Nephron (organoid): ENCODE results near the gene CFAP20DC.

Source experiments
- H3K27ac Mint-ChIP-seq, 3 experiments: 2 replicates each; pipeline ENCODE4 v1.8.0; 2020; ENCODE audit warnings: mixed read lengths in 3 of 3, mild to moderate bottlenecking in 2 of 3, moderate library complexity in 1 of 3
- H3K27me3 Mint-ChIP-seq: 2 replicates; pipeline ENCODE4 v1.8.0; 2021; ENCODE audit warnings: low read depth, mild to moderate bottlenecking, moderate library complexity, mixed read lengths
- H3K36me3 Mint-ChIP-seq: 2 replicates; pipeline ENCODE4 v1.8.0; 2020; ENCODE audit warnings: low read depth, mixed read lengths
- H3K4me1 Mint-ChIP-seq: 2 replicates; pipeline ENCODE4 v1.8.0; 2020; ENCODE audit warnings: mixed read lengths
- H3K4me3 Mint-ChIP-seq, 3 experiments: 2 replicates each; pipeline ENCODE4 v1.8.0; 2020; ENCODE audit warnings: mild to moderate bottlenecking in 3 of 3, mixed read lengths in 3 of 3, moderate library complexity in 2 of 3
- H3K9me3 Mint-ChIP-seq: 2 replicates; pipeline ENCODE4 v1.8.0; 2020; ENCODE audit warnings: mixed read lengths
- CTCF ChIP-seq, 3 experiments: fragments of 200-600 bp; sonication (generic); IDR thresholded peaks; one replicate each; pipeline ENCODE4 v1.5.0; 2021; ENCODE audit warnings: antibody characterized with exemption in 3 of 3; ENCODE audit not compliant: unreplicated experiment in 3 of 3

Gene CFAP20DC

GRCh38 chr3:58946875-58947274 is 103.0 kb downstream of the CFAP20DC start:
- H3K27me3 Mint-ChIP-seq, result no peaks in the 10 kb centered on the region
- no peaks in the 10 kb centered on the region for H3K36me3 Mint-ChIP-seq
- H3K4me1 Mint-ChIP-seq, result no peaks in the 10 kb centered on the region
- no peak for TF ChIP-seq CTCF (IDR thresholded peaks at IDR 0.05; ENCODE audit: unreplicated experiment in 3 of 3)
- H3K9me3 Mint-ChIP-seq, result peaks cover 6% of the 10 kb centered on the region
- no peak overlapping the region for H3K4me3 Mint-ChIP-seq
- H3K27ac Mint-ChIP-seq, result no peak overlapping the region

- no peak overlapping the region for H3K27ac Mint-ChIP-seq
- no peaks in the 10 kb centered on the region for H3K4me1 Mint-ChIP-seq
- no peak for TF ChIP-seq CTCF (IDR thresholded peaks at IDR 0.05; ENCODE audit: unreplicated experiment in 3 of 3)
- no peak overlapping the region for H3K4me3 Mint-ChIP-seq
- H3K36me3 Mint-ChIP-seq, result peaks cover 4% of the 10 kb centered on the region
- H3K9me3 Mint-ChIP-seq, result peaks cover 3% of the 10 kb centered on the region
- H3K27me3 Mint-ChIP-seq, result no peaks in the 10 kb centered on the region
Measured at GRCh38 chr3:58938057-58938456, 111.8 kb downstream of the CFAP20DC start.

GRCh38 chr3:58924578-58924977 is 125.2 kb downstream of the CFAP20DC start:
- Mint-ChIP-seq H3K27me3 (no peaks in the 10 kb centered on the region), H3K4me3 (no peak overlapping the region), H3K27ac (no peak overlapping the region), H3K36me3 (peaks cover 4% of the 10 kb centered on the region), H3K9me3 (peaks cover 8% of the 10 kb centered on the region), H3K4me1 (no peaks in the 10 kb centered on the region)
- TF ChIP-seq CTCF (IDR thresholded peaks at IDR 0.05; ENCODE audit: unreplicated experiment in 3 of 3), result no peak

DNA sequence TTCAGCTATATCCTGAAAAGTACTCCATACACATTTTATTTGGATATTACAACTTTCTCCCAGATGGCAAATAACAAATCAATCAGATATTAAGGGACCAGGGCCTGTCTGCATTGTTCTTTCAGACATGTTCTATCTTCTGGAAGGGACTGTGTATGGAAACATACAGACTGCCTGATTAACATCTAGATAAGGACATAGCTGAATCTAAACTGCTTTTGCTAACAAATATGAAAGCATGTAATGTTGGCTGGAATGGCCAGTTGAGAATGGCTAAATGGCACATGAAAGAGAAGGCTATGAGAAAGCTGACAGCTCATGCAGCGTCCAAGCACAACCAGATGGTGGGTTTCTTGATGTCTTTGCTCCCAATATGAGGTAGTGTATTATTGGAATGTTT is 149.4 kb downstream of the CFAP20DC start:
- no peaks in the 10 kb centered on the region for H3K36me3 Mint-ChIP-seq
- H3K4me1 Mint-ChIP-seq, result peaks cover 24% of the 10 kb centered on the region
- TF ChIP-seq CTCF (IDR thresholded peaks at IDR 0.05; ENCODE audit: unreplicated experiment in 3 of 3), result no peak
- no peak overlapping the region for H3K4me3 Mint-ChIP-seq
- H3K27me3 Mint-ChIP-seq, result no peaks in the 10 kb centered on the region
- peaks cover 24% of the 10 kb centered on the region for H3K9me3 Mint-ChIP-seq
- H3K27ac Mint-ChIP-seq, result peak overlapping the region; percentile 8 to 49 (median 46)

- peaks cover 25% of the 10 kb centered on the region for H3K9me3 Mint-ChIP-seq
- no peaks in the 10 kb centered on the region for H3K27me3 Mint-ChIP-seq
- H3K4me1 Mint-ChIP-seq, result peaks cover 24% of the 10 kb centered on the region
- no peaks in the 10 kb centered on the region for H3K36me3 Mint-ChIP-seq
- no peak for TF ChIP-seq CTCF (IDR thresholded peaks at IDR 0.05; ENCODE audit: unreplicated experiment in 3 of 3)
- no peak overlapping the region for H3K4me3 Mint-ChIP-seq
- H3K27ac Mint-ChIP-seq, result peak overlapping the region; percentile 8 to 49 (median 46)
Measured at GRCh38 chr3:58899953-58900298, 149.9 kb downstream of the CFAP20DC start.

GRCh38 chr3:58899159-58899952 is 150.5 kb downstream of the CFAP20DC start:
- Mint-ChIP-seq H3K36me3 (no peaks in the 10 kb centered on the region), H3K9me3 (peaks cover 25% of the 10 kb centered on the region), H3K27ac (peak overlapping the region; percentile 8 to 49 (median 46)), H3K4me3 (no peak overlapping the region), H3K4me1 (peaks cover 24% of the 10 kb centered on the region), H3K27me3 (no peaks in the 10 kb centered on the region)
- no peak for TF ChIP-seq CTCF (IDR thresholded peaks at IDR 0.05; ENCODE audit: unreplicated experiment in 3 of 3)
